ENCODE data around the gene RIOK1. TPM values are rescaled to one million over a fixed set of nuclear protein-coding genes. Genes with fewer than 3 reads are reported as not detected.

RIOK1 gene
- total RNA-seq, 1 experiment from 2014 or later, result 56.5 TPM

DNA sequence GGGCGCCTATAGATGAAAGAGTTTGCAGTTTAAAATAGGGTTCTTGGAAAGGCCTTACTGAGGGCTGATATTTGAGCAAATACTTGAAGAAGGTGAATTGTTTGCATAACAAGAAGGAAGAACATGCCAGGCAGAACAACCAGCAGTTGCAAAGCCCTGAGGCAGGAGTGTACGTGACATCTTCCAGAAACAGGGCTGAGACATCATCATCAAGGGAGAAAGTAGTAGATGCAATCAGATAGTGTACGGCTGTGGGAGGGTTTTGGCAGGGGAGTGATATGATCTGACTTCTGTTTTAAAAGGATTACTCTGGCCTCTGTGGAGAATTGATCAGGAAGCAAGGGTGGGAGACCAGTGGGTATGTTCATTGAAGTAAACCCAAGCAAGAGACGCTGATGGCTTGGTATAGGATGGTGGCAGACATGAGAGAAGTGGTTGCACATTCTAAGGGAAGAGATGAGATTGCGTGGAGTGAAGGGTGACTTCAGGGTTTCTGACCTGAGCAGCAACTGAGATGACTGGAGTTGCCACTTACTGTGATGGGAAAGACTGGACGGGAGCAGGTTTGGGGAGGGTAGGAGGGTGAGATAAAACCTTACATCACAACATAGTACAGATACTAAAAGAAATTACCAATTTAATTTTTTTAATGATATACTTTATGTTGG lies 28.8 kb downstream of the RIOK1 start:
- Histone ChIP-seq H3K4me3 (ENCODE audit: low read depth, low read length, poor library complexity, severe bottlenecking) (no peak overlapping the region), H3K36me3 (ENCODE audit: insufficient read depth, low read length, poor library complexity, severe bottlenecking) (peaks cover 47% of the 10 kb centered on the region), H3K27me3 (replicated peaks; ENCODE audit: insufficient read depth, low read depth, low read length, poor library complexity) (no peaks in the 10 kb centered on the region), H3K27ac (ENCODE audit: low read depth, low read length, poor library complexity, severe bottlenecking) (no peak overlapping the region), H3K4me1 (ENCODE audit: insufficient read depth, low read length, poor library complexity, severe bottlenecking) (peaks cover 5% of the 10 kb centered on the region), H3K9me3 (ENCODE audit: low read depth, low read length, poor library complexity, severe bottlenecking) (no peaks in the 10 kb centered on the region)
- ChIA-PET POLR2A (ENCODE audit: low non-redundant PET) (no interaction called here), CTCF (no interaction called here)
- TF ChIP-seq, protein P1, sequence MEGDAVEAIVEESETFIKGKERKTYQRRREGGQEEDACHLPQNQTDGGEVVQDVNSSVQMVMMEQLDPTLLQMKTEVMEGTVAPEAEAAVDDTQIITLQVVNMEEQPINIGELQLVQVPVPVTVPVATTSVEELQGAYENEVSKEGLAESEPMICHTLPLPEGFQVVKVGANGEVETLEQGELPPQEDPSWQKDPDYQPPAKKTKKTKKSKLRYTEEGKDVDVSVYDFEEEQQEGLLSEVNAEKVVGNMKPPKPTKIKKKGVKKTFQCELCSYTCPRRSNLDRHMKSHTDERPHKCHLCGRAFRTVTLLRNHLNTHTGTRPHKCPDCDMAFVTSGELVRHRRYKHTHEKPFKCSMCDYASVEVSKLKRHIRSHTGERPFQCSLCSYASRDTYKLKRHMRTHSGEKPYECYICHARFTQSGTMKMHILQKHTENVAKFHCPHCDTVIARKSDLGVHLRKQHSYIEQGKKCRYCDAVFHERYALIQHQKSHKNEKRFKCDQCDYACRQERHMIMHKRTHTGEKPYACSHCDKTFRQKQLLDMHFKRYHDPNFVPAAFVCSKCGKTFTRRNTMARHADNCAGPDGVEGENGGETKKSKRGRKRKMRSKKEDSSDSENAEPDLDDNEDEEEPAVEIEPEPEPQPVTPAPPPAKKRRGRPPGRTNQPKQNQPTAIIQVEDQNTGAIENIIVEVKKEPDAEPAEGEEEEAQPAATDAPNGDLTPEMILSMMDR (conservative IDR thresholded peaks at IDR 0.05; ENCODE audit: low read depth, low read length), result no peak
- TF ChIP-seq EZH2 (IDR thresholded peaks at IDR 0.05; ENCODE audit: borderline replicate concordance, low read depth, low read length, poor library complexity, severe bottlenecking), result no peak
- intact Hi-C loops (cut with micrococcal nuclease; ENCODE audit: unreplicated experiment), result loop anchor here (5.0 kb wide), 1 partner anchor 194 kb away; no protein-coding TSS in a partner anchor
- peak; percentile 35 for DNase-seq (ENCODE audit: low spot score)
- no TSS peak for BruUV-seq (replicated peaks)

DNA sequence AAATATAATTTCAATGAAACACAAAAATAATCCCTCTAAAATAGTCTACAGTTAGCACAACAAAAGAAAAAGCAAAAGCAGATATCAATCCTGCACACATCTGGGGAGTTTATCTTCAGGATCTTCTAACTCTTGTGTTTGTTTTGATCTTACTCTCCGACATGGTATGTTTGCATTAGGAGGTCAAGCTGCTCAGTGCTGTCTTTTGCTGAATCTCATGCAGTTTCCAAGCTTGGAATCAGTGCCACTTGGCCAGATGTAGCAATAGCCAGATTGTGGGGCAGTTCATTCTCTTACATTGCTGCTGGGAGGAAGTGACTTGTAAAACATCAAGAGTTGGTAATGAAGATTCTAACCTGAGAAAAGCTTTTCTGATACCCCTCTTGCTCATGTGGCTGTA lies 29.5 kb downstream of the RIOK1 start:
- ChIA-PET CTCF (no interaction called here), POLR2A (ENCODE audit: low non-redundant PET) (no interaction called here)
- Histone ChIP-seq H3K27me3 (replicated peaks; ENCODE audit: insufficient read depth, low read depth, low read length, poor library complexity) (no peaks in the 10 kb centered on the region), H3K4me3 (ENCODE audit: low read depth, low read length, poor library complexity, severe bottlenecking) (no peak overlapping the region), H3K27ac (ENCODE audit: low read depth, low read length, poor library complexity, severe bottlenecking) (no peak overlapping the region), H3K9me3 (ENCODE audit: low read depth, low read length, poor library complexity, severe bottlenecking) (no peaks in the 10 kb centered on the region), H3K4me1 (ENCODE audit: insufficient read depth, low read length, poor library complexity, severe bottlenecking) (peaks cover 5% of the 10 kb centered on the region), H3K36me3 (ENCODE audit: insufficient read depth, low read length, poor library complexity, severe bottlenecking) (peaks cover 46% of the 10 kb centered on the region)
- no peak for DNase-seq (ENCODE audit: low spot score)
- BruUV-seq (replicated peaks), result no TSS peak
- intact Hi-C loops (cut with micrococcal nuclease; ENCODE audit: unreplicated experiment), result loop anchor here (5.0 kb wide), 1 partner anchor 193 kb away; no protein-coding TSS in a partner anchor
- TF ChIP-seq EZH2 (IDR thresholded peaks at IDR 0.05; ENCODE audit: borderline replicate concordance, low read depth, low read length, poor library complexity, severe bottlenecking), result no peak
- TF ChIP-seq, protein P1 (conservative IDR thresholded peaks at IDR 0.05; ENCODE audit: low read depth, low read length), result no peak

DNA sequence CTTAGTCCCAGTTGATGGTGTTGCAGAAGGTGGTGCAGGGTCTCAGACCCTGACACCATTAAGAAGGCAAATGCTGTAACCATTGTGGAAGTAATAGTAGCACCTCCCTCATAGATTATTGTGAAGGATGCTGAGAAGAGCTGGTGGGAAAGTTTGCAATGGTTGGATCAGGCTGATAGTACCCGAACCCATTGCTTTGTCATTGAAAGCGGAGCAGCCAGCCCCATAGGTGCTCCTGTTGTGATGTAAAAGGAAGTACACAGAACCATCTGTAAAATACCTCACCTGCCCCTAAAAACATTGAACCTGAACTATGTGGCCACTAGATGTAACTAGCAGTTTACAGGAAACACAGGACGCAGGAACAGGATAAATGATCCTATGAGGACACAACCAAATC lies 31.5 kb downstream of the RIOK1 start:
- TF ChIP-seq EZH2 (IDR thresholded peaks at IDR 0.05; ENCODE audit: borderline replicate concordance, low read depth, low read length, poor library complexity, severe bottlenecking), result no peak
- TF ChIP-seq, protein P1 (conservative IDR thresholded peaks at IDR 0.05; ENCODE audit: low read depth, low read length), result no peak
- Histone ChIP-seq H3K4me1 (ENCODE audit: insufficient read depth, low read length, poor library complexity, severe bottlenecking) (peaks cover 5% of the 10 kb centered on the region), H3K27ac (ENCODE audit: low read depth, low read length, poor library complexity, severe bottlenecking) (no peak overlapping the region), H3K27me3 (replicated peaks; ENCODE audit: insufficient read depth, low read depth, low read length, poor library complexity) (no peaks in the 10 kb centered on the region), H3K9me3 (ENCODE audit: low read depth, low read length, poor library complexity, severe bottlenecking) (no peaks in the 10 kb centered on the region), H3K36me3 (ENCODE audit: insufficient read depth, low read length, poor library complexity, severe bottlenecking) (peaks cover 26% of the 10 kb centered on the region), H3K4me3 (ENCODE audit: low read depth, low read length, poor library complexity, severe bottlenecking) (no peak overlapping the region)
- ChIA-PET CTCF (no interaction called here), POLR2A (ENCODE audit: low non-redundant PET) (no interaction called here)
- no peak for DNase-seq (ENCODE audit: low spot score)
- BruUV-seq (replicated peaks), result no TSS peak
- intact Hi-C loops (cut with micrococcal nuclease; ENCODE audit: unreplicated experiment), result no loop called here
